H1 (cell line): ENCODE data around the gene INO80. TPM values are rescaled to one million over a fixed set of nuclear protein-coding genes. Genes with fewer than 3 reads are reported as not detected.

Experiments used
- CTCF ChIA-PET: fragments of 300-600 bp; sonication (Branson Sonifier 250); formaldehyde crosslinking; loops from one replicate; lab custom pipeline; 2021; ENCODE audit not compliant: partially characterized antibody; lab: Charles Lee
- POLR2A ChIA-PET: fragments of 300-600 bp; sonication (Branson Sonifier 250); formaldehyde crosslinking; loops from one replicate; lab custom pipeline; 2021; ENCODE audit warnings: inconsistent platforms; ENCODE audit not compliant: partially characterized antibody; lab: Charles Lee
- DNase-seq, 2 experiments: peaks; one replicate each; pipeline versions ENCODE4 v3.0.0 to v3.0.0-alpha.2; 2010 to 2022; ENCODE audit warnings: low spot score in 2 of 2, low read depth in 1 of 2, mixed read lengths in 1 of 2
- FAIRE-seq: peaks from 2 replicates; lab custom pipeline; 2011; peaks lifted over from hg19 to GRCh38; lab: Jason Lieb, UNC
- H2AFZ ChIP-seq: 2 replicates; pipeline ENCODE4 v1.8.1; 2012; ENCODE audit warnings: low read length, inconsistent platforms
- H2AK5ac ChIP-seq: 2 replicates; pipeline ENCODE4 v1.6.1; 2013; ENCODE audit warnings: low read depth, low read length
- H2BK120ac ChIP-seq: replicated peaks from 2 replicates; pipeline ENCODE3; 2013; ENCODE audit warnings: low read depth, low read length, inconsistent platforms
- H2BK12ac ChIP-seq: 2 replicates; pipeline ENCODE4 v1.6.1; 2013; ENCODE audit warnings: low read depth, low read length
- H2BK15ac ChIP-seq: 2 replicates; pipeline ENCODE4 v1.6.1; 2013; ENCODE audit warnings: low read length
- H2BK20ac ChIP-seq: 2 replicates; pipeline ENCODE4 v1.6.1; 2013; ENCODE audit warnings: low read length
- H2BK5ac ChIP-seq: 2 replicates; pipeline ENCODE4 v1.6.1; 2013; ENCODE audit warnings: low read depth, low read length
- H3K14ac ChIP-seq: 2 replicates; pipeline ENCODE4 v1.6.1; 2013; ENCODE audit warnings: inconsistent platforms; ENCODE audit not compliant: insufficient read length
- H3K18ac ChIP-seq: 2 replicates; pipeline ENCODE4 v1.6.1; 2013; ENCODE audit warnings: low read length; ENCODE audit errors: extremely low read depth
- H3K23ac ChIP-seq: 2 replicates; pipeline ENCODE4 v1.6.1; 2013; ENCODE audit warnings: inconsistent platforms; ENCODE audit not compliant: insufficient read length
- H3K23me2 ChIP-seq: 2 replicates; pipeline ENCODE4 v1.6.1; 2013; ENCODE audit warnings: low read depth, low read length
- H3K27ac ChIP-seq: 2 replicates; pipeline ENCODE4 v1.6.1; 2011; ENCODE audit warnings: low read depth, low read length, inconsistent platforms
- H3K27me3 ChIP-seq, 4 experiments: replicated peaks in 1 of 4; 1 replicate in 1 of 4; 2 replicates in 3 of 4; pipeline versions ENCODE4 v1.6.1 to v1.8.1; 2011 to 2013; ENCODE audit warnings: low read length in 3 of 4, mild to moderate bottlenecking in 3 of 4, inconsistent platforms in 2 of 4, mixed read lengths in 2 of 4, moderate library complexity in 1 of 4; ENCODE audit not compliant: control insufficient read depth in 3 of 4, insufficient read depth in 3 of 4; ENCODE audit errors: extremely low read depth in 1 of 4
- H3K36me3 ChIP-seq, 4 experiments: 2 replicates each; pipeline versions ENCODE4 v1.6.1 to v1.8.1; 2011 to 2013; ENCODE audit warnings: mild to moderate bottlenecking in 4 of 4, low read length in 3 of 4, moderate library complexity in 2 of 4, control low read depth in 1 of 4, inconsistent platforms in 1 of 4; ENCODE audit not compliant: insufficient read depth in 4 of 4, control insufficient read depth in 2 of 4
- H3K4ac ChIP-seq: replicated peaks from 2 replicates; pipeline ENCODE3; 2013; ENCODE audit warnings: low read length, low read depth, mixed read lengths, inconsistent platforms; ENCODE audit not compliant: insufficient read length
- H3K4me1 ChIP-seq, 4 experiments: replicated peaks in 1 of 4; 1 replicate in 1 of 4; 2 replicates in 3 of 4; pipeline versions ENCODE4 v1.6.1 to v1.8.1; 2011 to 2013; ENCODE audit warnings: low read length in 3 of 4, inconsistent platforms in 2 of 4, mixed read lengths in 1 of 4; ENCODE audit not compliant: insufficient read depth in 4 of 4, control insufficient read depth in 3 of 4
- H3K4me2 ChIP-seq, 2 experiments: 2 replicates each; pipeline versions ENCODE4 v1.6.1 to v1.8.1; 2011 to 2013; ENCODE audit warnings: low read depth in 2 of 2, low read length in 2 of 2, control low read depth in 1 of 2, inconsistent platforms in 1 of 2, mild to moderate bottlenecking in 1 of 2; ENCODE audit not compliant: insufficient read depth in 1 of 2
- H3K4me3 ChIP-seq, 4 experiments: fragments of 200-600, 300-600 bp in 1 of 4; sonication (generic), shearing (Covaris generic), sonication (Bioruptor Twin) in 1 of 4; 2 replicates each; pipeline versions ENCODE4 v1.5.1 to v1.8.1; 2011 to 2016; ENCODE audit warnings: low read length in 4 of 4, low read depth in 3 of 4, control low read depth in 2 of 4, inconsistent platforms in 2 of 4, mild to moderate bottlenecking in 2 of 4, mixed read lengths in 1 of 4, moderate library complexity in 1 of 4; ENCODE audit not compliant: insufficient read depth in 2 of 4; ENCODE audit errors: extremely low read depth in 1 of 4
- H3K56ac ChIP-seq: replicated peaks from 2 replicates; pipeline ENCODE3; 2013; ENCODE audit warnings: low read depth, mild to moderate bottlenecking, mixed read lengths, low read length, inconsistent platforms; ENCODE audit not compliant: insufficient read length
- H3K79me1 ChIP-seq: 2 replicates; pipeline ENCODE4 v1.6.1; 2013; ENCODE audit warnings: low read depth, low read length, control low read depth
- H3K79me2 ChIP-seq, 2 experiments: 2 replicates each; pipeline versions ENCODE4 v1.6.1 to v1.8.1; 2012 to 2013; ENCODE audit warnings: low read length in 2 of 2, mild to moderate bottlenecking in 2 of 2, inconsistent platforms in 1 of 2; ENCODE audit not compliant: insufficient read depth in 2 of 2, control insufficient read depth in 1 of 2
- H3K9ac ChIP-seq, 4 experiments: replicated peaks in 1 of 4; 1 replicate in 1 of 4; 2 replicates in 3 of 4; pipeline versions ENCODE4 v1.6.1 to v1.8.1; 2011 to 2013; ENCODE audit warnings: low read depth in 3 of 4, low read length in 3 of 4, control low read depth in 2 of 4, mild to moderate bottlenecking in 2 of 4, moderate library complexity in 2 of 4, inconsistent platforms in 1 of 4; ENCODE audit errors: extremely low read depth in 1 of 4
- H3K9me3 ChIP-seq, 2 experiments: 2 replicates each; pipeline versions ENCODE4 v1.6.1 to v1.8.1; 2012 to 2013; ENCODE audit warnings: mild to moderate bottlenecking in 2 of 2, moderate library complexity in 2 of 2, control low read depth in 1 of 2, inconsistent platforms in 1 of 2, low read depth in 1 of 2, low read length in 1 of 2, mixed read lengths in 1 of 2; ENCODE audit not compliant: insufficient read depth in 2 of 2
- H4K20me1 ChIP-seq, 2 experiments: replicated peaks in 1 of 2; 2 replicates each; pipeline versions ENCODE3 to v1.8.1; 2011 to 2013; ENCODE audit warnings: inconsistent platforms in 2 of 2, low read length in 2 of 2, mild to moderate bottlenecking in 1 of 2; ENCODE audit not compliant: insufficient read depth in 2 of 2, control insufficient read depth in 1 of 2
- H4K5ac ChIP-seq: 2 replicates; pipeline ENCODE4 v1.6.1; 2013; ENCODE audit warnings: low read length, low read depth, mixed read lengths, inconsistent platforms; ENCODE audit not compliant: insufficient read length
- H4K8ac ChIP-seq: 2 replicates; pipeline ENCODE4 v1.8.0; 2013; ENCODE audit warnings: mild to moderate bottlenecking, moderate library complexity, low read length, inconsistent platforms; ENCODE audit not compliant: insufficient read depth; ENCODE audit errors: extremely low read depth
- H4K91ac ChIP-seq: replicated peaks from 2 replicates; pipeline ENCODE3; 2013; ENCODE audit warnings: low read length, mixed read lengths, inconsistent platforms; ENCODE audit not compliant: insufficient read length
- MAFK ChIP-seq: IDR thresholded peaks from 2 replicates; pipeline ENCODE4 v1.6.1; 2012; ENCODE audit warnings: low read depth, mild to moderate bottlenecking, improper control_type of control experiment, low read length
- TEAD4 ChIP-seq: IDR thresholded peaks from 2 replicates; pipeline ENCODE4 v1.6.1; 2012; ENCODE audit warnings: low read depth, low read length, inconsistent platforms, mixed read lengths
- WGBS, 2 experiments: shearing (Covaris generic) in 1 of 2; methylation state at CpG; one replicate each; pipeline versions ENCODE4 v1.1.6 to v1.1.7; 2013 to 2015; ENCODE audit warnings: low lambda C conversion rate in 2 of 2, mixed read lengths in 2 of 2, inconsistent platforms in 1 of 2, low coverage in 1 of 2, missing lambda C conversion rate in 1 of 2; ENCODE audit not compliant: insufficient replicate concordance in 2 of 2, insufficient coverage in 1 of 2, insufficient read length in 1 of 2; ENCODE audit errors: extremely low coverage in 1 of 2, missing lambda C conversion rate in 1 of 2; 5-methylcytosine and 5-hydroxymethylcytosine counted together
- polyA plus RNA-seq, 7 experiments: library from polyadenylated mRNA; depleted of rRNA in 3 of 7; stranded (reverse) in 5 of 7; unstranded in 2 of 7; fragments of >200 nt in 5 of 7; fragments of 200-250 nt in 2 of 7; gene quantifications; 1 replicate in 5 of 7; 2 replicates in 1 of 7; 4 replicates in 1 of 7; pipeline versions ENCODE4 v1.2.1 to v1.2.3, GENCODE V29; 2011 to 2013; ENCODE audit warnings: missing spikeins in 2 of 7, mixed read lengths in 2 of 7
- total RNA-seq: library from RNA; stranded (reverse); fragmentation: NEBNext Ultra II Directional; extraction: Animal tissue kit (Norgen Biotek cat#: 25700); gene quantifications from 2 replicates; pipeline ENCODE4 v1.2.1, GENCODE V29; 2021

INO80 gene
- total and polyA plus RNA-seq, 2 of the 8 experiments (the other 6 are each of a cell fraction or from before 2014, with no cell fraction given): 4.3 to 24.5 TPM

DNA sequence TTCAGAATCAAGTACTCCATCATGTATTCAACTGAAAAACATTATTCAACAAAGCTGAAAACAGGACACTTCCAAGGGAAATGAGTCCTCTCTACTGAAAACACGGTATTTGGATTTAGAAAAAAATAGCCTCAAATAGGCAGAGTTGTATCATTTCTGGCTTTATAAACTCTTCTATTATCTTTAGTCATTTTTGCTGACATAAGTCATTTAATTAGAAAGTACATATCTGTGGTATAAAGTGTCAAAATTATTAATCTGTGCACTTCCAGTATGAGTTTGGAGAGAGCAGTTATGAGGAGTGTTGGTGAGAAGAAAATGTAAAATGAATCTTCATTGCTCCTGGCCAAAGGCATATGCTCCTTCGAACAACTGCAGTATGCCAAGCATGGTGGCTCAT, 59.3 kb downstream of the INO80 start:
- FAIRE-seq (no peak), DNase-seq (no peak)
- H3K4me1 ChIP-seq: no peaks in the 10 kb centered on the region
- no peak overlapping the region for H3K4ac ChIP-seq
- H2BK15ac ChIP-seq: no peak overlapping the region
- H2BK20ac ChIP-seq: no peak overlapping the region
- TF ChIP-seq MAFK (0 out of 2 replicates have a peak, but pooled peaks have one; percentile 8), TEAD4 (no peak)
- WGBS, 2 experiments: 93% methylated on average over 2 of the region's 2 CpGs; no CpG with 5 or more reads in 1 of the 2 experiments
- H3K4me3 ChIP-seq: no peak overlapping the region
- H3K9me3 ChIP-seq: peaks cover 2% of the 10 kb centered on the region in 2 experiments; a peak in 2 of 4 replicates
- H3K79me2 ChIP-seq: no peaks in the 10 kb centered on the region
- H3K4me2 ChIP-seq: no peak overlapping the region
- no peak overlapping the region for H2AK5ac ChIP-seq
- peaks cover 22 to 68% (median 51%) of the 10 kb centered on the region in 4 experiments for H3K36me3 ChIP-seq
- H3K23me2 ChIP-seq: no peaks in the 10 kb centered on the region
- no peak overlapping the region for H2AFZ ChIP-seq
- H4K20me1 ChIP-seq: no peaks in the 10 kb centered on the region
- ChIA-PET POLR2A (no interaction called here), CTCF (no interaction called here)
- H3K79me1 ChIP-seq: no peaks in the 10 kb centered on the region
- H3K27me3 ChIP-seq: no peaks in the 10 kb centered on the region
- no peak overlapping the region for H3K27ac ChIP-seq
- H3K56ac ChIP-seq: no peak overlapping the region
- H3K14ac ChIP-seq: no peak overlapping the region
- H4K8ac ChIP-seq: no peak overlapping the region
- H4K5ac ChIP-seq: no peak overlapping the region
- no peak overlapping the region for H3K18ac ChIP-seq
- H2BK120ac ChIP-seq: no peak overlapping the region
- no peak overlapping the region for H3K23ac ChIP-seq
- no peak overlapping the region for H4K91ac ChIP-seq
- no peak overlapping the region for H2BK12ac ChIP-seq
- no peak overlapping the region for H3K9ac ChIP-seq
- H2BK5ac ChIP-seq: no peak overlapping the region
